ENCODE data around the gene QSER1.

DNA sequence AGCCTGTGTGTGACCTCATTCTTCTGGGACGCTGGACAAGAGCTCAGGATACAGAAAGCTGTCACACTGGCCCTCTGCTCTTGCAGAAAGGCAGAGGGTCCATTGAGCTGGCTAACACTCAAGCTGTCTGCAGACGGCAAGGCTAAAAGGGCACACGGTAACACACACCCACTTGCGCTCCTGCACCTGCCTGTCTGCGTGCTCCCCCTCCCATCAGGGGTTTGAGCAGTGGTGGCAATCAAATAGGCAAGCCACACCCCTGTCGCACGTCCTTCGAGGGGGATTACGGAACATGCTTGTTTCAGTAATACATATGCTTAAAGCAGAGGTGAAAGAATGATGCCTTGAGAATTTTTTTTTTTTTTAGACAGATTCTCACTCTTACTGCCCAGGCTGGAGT is 7.1 kb upstream of the QSER1 start:
- TF ChIP-seq, protein P1, sequence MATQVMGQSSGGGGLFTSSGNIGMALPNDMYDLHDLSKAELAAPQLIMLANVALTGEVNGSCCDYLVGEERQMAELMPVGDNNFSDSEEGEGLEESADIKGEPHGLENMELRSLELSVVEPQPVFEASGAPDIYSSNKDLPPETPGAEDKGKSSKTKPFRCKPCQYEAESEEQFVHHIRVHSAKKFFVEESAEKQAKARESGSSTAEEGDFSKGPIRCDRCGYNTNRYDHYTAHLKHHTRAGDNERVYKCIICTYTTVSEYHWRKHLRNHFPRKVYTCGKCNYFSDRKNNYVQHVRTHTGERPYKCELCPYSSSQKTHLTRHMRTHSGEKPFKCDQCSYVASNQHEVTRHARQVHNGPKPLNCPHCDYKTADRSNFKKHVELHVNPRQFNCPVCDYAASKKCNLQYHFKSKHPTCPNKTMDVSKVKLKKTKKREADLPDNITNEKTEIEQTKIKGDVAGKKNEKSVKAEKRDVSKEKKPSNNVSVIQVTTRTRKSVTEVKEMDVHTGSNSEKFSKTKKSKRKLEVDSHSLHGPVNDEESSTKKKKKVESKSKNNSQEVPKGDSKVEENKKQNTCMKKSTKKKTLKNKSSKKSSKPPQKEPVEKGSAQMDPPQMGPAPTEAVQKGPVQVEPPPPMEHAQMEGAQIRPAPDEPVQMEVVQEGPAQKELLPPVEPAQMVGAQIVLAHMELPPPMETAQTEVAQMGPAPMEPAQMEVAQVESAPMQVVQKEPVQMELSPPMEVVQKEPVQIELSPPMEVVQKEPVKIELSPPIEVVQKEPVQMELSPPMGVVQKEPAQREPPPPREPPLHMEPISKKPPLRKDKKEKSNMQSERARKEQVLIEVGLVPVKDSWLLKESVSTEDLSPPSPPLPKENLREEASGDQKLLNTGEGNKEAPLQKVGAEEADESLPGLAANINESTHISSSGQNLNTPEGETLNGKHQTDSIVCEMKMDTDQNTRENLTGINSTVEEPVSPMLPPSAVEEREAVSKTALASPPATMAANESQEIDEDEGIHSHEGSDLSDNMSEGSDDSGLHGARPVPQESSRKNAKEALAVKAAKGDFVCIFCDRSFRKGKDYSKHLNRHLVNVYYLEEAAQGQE (IDR thresholded peaks at IDR 0.05; ENCODE audit: low read depth), result no peak
- TF ChIP-seq ZNF274 (IDR thresholded peaks at IDR 0.05; ENCODE audit: low read depth, low read length) (no peak), EZH2 (IDR thresholded peaks at IDR 0.05) (no peak)
